ENCODE measurements around the gene CLEC16A.
"Not testable (repeated sequence)": the region's sequence is repeated elsewhere in the genome, so short reads cannot be mapped to it uniquely, and the experiment has no call there.

The CLEC16A gene

DNA sequence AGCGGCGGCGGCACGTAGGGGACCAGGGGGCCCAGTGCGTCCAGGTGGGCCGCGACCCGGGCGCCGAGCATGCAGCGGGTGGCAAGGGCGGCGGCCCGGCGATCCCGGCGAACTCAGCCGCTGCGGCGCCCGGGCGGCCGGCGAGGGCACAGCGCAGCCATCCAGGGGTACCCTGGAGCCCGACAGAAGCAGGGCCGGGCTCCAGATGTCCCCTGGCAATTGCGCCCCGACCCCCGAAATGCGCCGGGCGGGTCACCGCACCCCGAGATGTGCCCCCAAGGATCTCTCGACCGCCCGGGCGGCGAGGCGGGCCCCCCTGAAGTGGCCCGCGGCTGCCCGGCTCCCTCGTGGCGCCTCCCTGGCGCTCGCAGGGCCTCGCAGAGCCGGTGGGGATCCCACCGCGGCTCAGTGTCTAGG, 2.4 kb upstream of the CLEC16A start:
- not testable (repeated sequence) for DNase-seq

DNA sequence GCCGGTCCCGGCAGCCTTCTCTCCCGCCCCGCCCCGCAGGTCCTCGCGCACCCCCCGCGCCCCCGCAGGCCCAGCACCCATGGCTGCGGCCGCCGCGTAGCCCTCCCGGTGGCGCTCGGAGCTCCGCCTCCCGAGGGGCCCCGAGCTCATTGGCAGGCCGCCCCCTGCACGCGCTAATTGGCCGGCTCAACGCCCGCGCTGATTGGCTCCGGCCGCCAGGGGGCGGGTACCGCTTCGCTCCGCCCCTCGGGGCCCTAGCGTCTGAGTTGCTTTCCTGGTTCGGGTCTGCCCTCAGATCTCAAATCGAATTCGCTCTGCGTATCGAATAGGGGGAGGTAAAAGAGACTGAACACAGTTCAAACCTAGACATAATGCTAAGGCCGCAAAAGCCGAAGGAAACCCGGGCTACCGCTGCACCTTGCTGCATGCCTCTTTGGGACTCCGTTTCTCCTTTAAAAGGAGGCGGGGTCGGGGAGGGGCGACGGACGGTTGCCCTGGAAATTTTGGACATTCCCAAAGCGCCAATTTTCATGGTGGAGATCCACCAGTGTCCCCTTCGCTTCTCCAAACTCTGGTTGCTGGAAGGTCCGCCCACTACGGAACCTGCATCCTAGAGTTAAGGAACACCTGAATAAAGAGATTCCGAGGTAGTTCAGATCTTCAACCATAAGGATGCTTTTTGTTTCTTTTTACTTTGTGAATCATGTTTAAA, 1.9 kb upstream of the CLEC16A start, which contains the start of gene DEXI:
Gene DEXI, minus strand, starts transcription at position 117 of the 712 bp plus-strand sequence. CDS start 463 bp downstream, outside the sequence.
- peak; percentile 97 for DNase-seq

DNA sequence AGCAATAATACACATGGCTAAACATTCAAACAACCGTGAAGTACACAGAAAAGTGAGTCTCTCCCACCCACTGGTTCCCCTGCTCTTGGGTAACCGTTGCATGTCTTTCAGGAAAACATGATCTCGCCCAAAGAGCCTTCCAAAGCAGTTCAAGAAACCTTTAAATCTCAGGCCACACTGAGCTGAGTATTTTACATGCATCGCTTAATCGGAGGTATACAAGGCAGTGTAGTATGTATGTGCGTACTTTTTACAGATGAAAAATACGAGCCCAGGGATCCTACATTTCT, 1.4 kb upstream of the CLEC16A start:
- no peak for DNase-seq

GRCh38 chr16:10945065-10945787, 862 bp downstream of the CLEC16A start:
- DNase-seq, result no peak

- no peak for DNase-seq
Observed at GRCh38 chr16:10946308-10946707, 1.9 kb downstream of the CLEC16A start.

DNA sequence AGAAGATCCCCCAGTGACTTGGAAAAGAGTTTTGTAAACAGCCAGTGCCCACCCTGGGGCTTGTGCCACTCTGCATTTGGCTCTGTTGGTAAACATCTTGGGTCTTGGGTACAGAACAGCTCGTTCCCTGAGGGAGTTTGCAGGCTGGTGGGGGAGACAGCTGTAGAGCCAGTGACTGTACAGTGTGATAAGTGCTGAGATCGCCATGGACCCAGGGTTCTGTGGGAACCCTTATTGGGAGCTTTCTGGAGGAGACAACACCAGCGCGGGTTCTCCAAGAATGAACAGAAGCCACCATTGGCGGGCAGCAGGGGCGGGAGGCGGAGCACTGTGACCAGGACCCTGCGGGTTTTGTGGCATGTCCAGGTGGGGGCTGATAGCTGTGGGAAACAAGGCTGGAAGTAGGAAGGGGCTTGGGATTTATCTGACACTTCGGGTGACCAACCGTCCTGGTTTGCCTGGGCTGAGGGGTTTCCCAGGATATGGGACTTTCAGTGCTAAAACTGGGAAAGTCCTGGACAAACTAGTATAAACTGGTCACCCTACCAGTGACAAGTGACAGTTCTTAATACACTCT, 2.9 kb downstream of the CLEC16A start:
- no peak for DNase-seq

DNA sequence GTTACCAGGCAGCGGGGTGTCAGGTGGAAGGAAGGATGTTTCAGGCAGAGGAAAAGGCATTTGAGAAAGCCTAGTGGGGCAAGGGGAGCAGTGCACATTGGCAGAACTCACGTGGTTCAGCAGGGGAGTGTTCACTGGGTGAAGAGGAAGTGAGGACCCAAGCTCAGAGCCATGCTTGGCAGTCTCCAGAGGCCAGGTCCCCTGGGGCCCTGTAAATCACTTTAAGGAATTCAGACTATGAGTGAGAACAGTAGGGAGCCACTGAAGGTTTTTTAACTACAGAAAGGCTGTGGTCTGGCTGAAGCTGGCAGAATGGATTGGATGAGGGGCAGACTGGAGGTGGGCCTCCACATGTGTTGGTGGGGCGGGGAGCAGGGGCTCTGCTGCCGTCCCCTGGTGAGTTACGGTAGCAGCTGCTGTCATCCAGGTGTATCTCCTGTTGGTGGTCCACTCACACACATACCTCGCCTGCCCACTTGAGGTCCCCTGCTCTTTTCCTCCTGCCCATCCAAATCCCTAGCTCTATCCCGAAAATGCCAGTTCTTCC, 5.1 kb downstream of the CLEC16A start:
- DNase-seq, result peak; percentile 70

GRCh38 chr16:10950393-10950792, 6.0 kb downstream of the CLEC16A start:
- DNase-seq, result no peak

DNA sequence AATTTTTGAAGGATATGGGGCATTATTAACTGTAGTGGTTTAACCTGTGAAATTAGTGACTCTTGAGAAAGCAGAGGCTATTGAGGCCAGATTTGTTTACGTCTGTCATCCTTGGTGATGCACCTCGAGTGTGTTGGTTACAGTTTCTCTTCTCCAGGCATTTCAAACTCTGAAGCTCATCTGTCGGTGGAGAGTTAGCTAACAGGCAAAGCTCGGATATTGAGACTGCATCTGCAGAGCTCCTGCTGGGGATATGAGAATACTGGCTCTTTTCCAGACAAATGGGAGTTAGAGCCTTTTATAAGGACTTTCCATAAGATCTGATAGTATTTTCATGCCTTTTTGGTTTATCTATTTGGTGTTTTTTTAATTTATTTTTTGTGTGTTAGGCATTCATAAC, 6.7 kb downstream of the CLEC16A start:
- no peak for DNase-seq

DNA sequence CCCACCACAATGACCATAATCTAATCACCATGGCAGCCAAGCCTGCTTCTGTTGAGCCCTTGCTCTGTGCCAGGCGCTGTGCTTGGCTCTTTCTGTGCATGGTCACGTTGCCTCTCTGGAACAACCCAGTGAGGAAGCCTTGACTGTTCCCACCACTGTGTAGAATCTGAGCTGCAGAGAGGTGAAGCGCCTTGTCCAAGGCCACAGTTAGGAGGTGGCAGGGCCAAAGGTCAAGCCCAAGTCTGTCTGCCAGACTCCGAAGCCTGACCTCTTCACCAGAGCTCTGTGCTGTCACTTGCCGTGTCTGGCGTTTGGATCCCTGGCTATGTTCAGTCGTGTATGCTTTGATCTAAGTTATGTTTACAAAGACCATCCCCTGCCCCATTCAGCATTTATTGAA, 10.5 kb downstream of the CLEC16A start:
- no peak for DNase-seq

GRCh38 chr16:10957771-10958482, 13.6 kb downstream of the CLEC16A start:
- peak; percentile 85 for DNase-seq

GRCh38 chr16:10959161-10959560, 14.8 kb downstream of the CLEC16A start:
- DNase-seq, result no peak

DNA sequence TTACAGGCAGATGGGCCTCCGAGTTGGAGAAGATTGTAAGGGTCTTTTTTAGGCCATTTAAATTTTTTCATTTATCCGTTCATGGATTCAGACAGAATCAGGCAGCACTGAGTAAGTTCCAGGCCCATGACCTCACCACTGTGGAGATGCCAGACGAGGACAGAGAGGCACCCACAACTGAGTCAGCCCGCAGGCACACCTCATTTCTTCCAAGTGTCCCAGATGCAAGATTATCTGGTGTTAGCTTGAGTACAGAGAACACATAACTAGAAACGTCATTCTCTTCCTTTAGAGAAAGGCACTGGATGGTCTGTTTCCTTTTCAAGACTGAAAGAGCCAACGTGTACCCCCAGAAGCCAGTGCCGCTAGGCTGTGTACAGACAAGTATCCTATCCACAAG, 16.9 kb downstream of the CLEC16A start:
- DNase-seq, result peak; percentile 58

GRCh38 chr16:10964039-10964890, 19.9 kb downstream of the CLEC16A start:
- peak; percentile 92 for DNase-seq

- DNase-seq, result peak; percentile 94
Observed at GRCh38 chr16:10964891-10965326, 20.5 kb downstream of the CLEC16A start.

DNA sequence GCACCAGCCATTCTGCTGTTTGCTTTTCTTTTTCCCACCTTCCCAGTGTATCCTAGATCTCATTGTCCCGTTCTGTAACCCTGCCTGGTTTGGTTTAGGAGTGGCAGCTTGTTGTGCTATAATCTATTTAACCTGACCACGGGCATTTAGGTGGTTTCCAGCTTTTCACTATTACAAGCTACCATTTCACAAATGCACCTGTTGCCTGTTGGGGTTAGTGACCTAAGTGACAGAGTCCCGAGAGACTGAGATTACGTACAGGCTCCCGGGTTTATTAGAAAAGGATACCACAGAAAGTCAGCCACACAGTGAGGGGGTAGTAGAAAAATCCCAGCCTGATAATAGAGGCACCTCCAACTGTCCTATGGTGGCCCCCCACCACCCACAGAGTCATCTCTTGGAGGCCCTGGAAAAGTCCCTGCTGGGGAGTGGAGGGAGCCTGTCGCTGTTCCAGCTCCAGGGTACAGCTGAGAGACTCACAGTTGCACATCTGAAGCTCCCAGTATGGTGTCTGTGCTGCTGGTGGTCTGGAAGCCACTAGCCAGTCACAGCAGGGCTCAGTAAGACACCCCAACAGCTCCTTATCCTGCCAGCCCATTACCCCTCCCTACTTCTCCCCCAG, 21.2 kb downstream of the CLEC16A start:
- peak; percentile 91 for DNase-seq

GRCh38 chr16:10966129-10966528, 21.8 kb downstream of the CLEC16A start:
- no peak for DNase-seq

- peak; percentile 80 for DNase-seq
Observed at GRCh38 chr16:10966559-10966958, 22.2 kb downstream of the CLEC16A start.

DNA sequence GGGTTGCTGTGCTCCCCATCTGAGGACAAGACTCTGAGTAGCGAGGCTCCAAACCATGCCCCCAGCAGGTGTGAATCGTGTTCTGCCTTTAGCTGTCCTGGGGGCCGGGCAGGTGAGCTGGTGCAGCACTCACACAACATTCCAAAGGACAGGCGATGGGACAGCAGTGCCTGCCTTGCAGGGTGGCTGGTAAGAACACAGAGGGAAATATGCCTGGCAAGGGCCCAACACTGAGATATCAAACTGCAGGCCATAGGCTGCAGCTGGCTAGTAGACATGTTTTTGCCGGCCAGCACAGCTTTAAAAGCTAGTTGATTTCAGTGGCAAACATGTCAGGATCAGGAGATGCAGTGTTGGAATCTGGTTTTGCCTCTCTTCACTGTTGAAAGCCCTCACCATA, 23.6 kb downstream of the CLEC16A start:
- DNase-seq, result no peak

- no peak for DNase-seq
Observed at GRCh38 chr16:10968498-10968897, 24.1 kb downstream of the CLEC16A start.

GRCh38 chr16:10969615-10970014, 25.3 kb downstream of the CLEC16A start:
- DNase-seq, result no peak

- DNase-seq, result no peak
Observed at GRCh38 chr16:10970065-10970464, 25.7 kb downstream of the CLEC16A start.

Data from activated CD4-positive, alpha-beta T cell treated with anti-CD3 and anti-CD28 coated beads, Interleukin-10, Interleukin-2, amounts not matched to agents 100 ng/mL and 50 ng/mL, durations not matched to agents 16 hours and 8 hours (primary cell).